WTC11 (cell line): ENCODE measurements around the gene CNBP. TPM values are rescaled to one million over a fixed set of nuclear protein-coding genes. Genes with fewer than 3 reads are reported as not detected.

ENCODE experiments used
- ATAC-seq: fragments of 200-7000 bp; cut with Tn5 transposase; 2 replicates; pipeline ENCODE4 v1.10.0; 2021; ENCODE audit warnings: mild to moderate bottlenecking, moderate library complexity
- CTCF ChIA-PET: fragments of 300-600 bp; sonication (Branson Sonifier 250); formaldehyde crosslinking; loops from one replicate; lab custom pipeline; 2021; ENCODE audit warnings: antibody characterized with exemption; lab: Charles Lee
- POLR2A ChIA-PET: fragments of 350-600 bp; sonication (Branson Sonifier 250); formaldehyde crosslinking; loops from one replicate; lab custom pipeline; 2021; ENCODE audit warnings: antibody characterized with exemption; lab: Charles Lee
- DNase-seq: peaks from one replicate; pipeline ENCODE4 v3.0.0; 2021; ENCODE audit warnings: low spot score
- H3K27ac Mint-ChIP-seq: 2 replicates; pipeline ENCODE4 v1.8.0; 2021; ENCODE audit warnings: mixed read lengths
- H3K27me3 Mint-ChIP-seq: 2 replicates; pipeline ENCODE4 v1.8.0; 2021; ENCODE audit warnings: low read depth, mild to moderate bottlenecking, moderate library complexity, mixed read lengths
- H3K36me3 Mint-ChIP-seq: 2 replicates; pipeline ENCODE4 v1.8.0; 2021; ENCODE audit warnings: mixed read lengths
- H3K4me1 Mint-ChIP-seq: 2 replicates; pipeline ENCODE4 v1.8.0; 2022; ENCODE audit warnings: mixed read lengths
- H3K4me3 Mint-ChIP-seq: 2 replicates; pipeline ENCODE4 v1.8.0; 2021; ENCODE audit warnings: mild to moderate bottlenecking, moderate library complexity, mixed read lengths
- H3K9me3 Mint-ChIP-seq: 2 replicates; pipeline ENCODE4 v1.8.0; 2021; ENCODE audit warnings: mixed read lengths
- ARID4B ChIP-seq: sonication (generic); formaldehyde crosslinking; IDR thresholded peaks from 2 replicates; pipeline ENCODE4 v1.8.0; 2023; ENCODE audit warnings: missing genetic modification reagents, mild to moderate bottlenecking, borderline replicate concordance
- ATF3 ChIP-seq: sonication (generic); formaldehyde crosslinking; conservative IDR thresholded peaks from 2 replicates; pipeline ENCODE4 v1.8.1; 2022; ENCODE audit warnings: mild to moderate bottlenecking, missing genetic modification reagents
- CREM ChIP-seq: sonication (generic); formaldehyde crosslinking; IDR thresholded peaks from 2 replicates; pipeline ENCODE4 v1.8.1; 2022; ENCODE audit warnings: mild to moderate bottlenecking, missing genetic modification reagents, moderate library complexity
- E2F4 ChIP-seq: sonication (generic); formaldehyde crosslinking; IDR thresholded peaks from 2 replicates; pipeline ENCODE4 v1.8.1; 2022; ENCODE audit warnings: low read depth, mild to moderate bottlenecking, moderate library complexity, missing genetic modification reagents, borderline replicate concordance
- E2F5 ChIP-seq: sonication (generic); formaldehyde crosslinking; IDR thresholded peaks from 2 replicates; pipeline ENCODE4 v1.8.1; 2022; ENCODE audit warnings: mild to moderate bottlenecking, moderate library complexity, missing genetic modification reagents
- ELF4 ChIP-seq: sonication (generic); formaldehyde crosslinking; IDR thresholded peaks from 2 replicates; pipeline ENCODE4 v1.8.1; 2022; ENCODE audit warnings: low read depth, mild to moderate bottlenecking, moderate library complexity, missing genetic modification reagents
- FOXP1 ChIP-seq: sonication (generic); formaldehyde crosslinking; IDR thresholded peaks from 2 replicates; pipeline ENCODE4 v1.8.0; 2022; ENCODE audit warnings: missing genetic modification reagents, mild to moderate bottlenecking, moderate library complexity, borderline replicate concordance
- GABPB1 ChIP-seq: sonication (generic); formaldehyde crosslinking; IDR thresholded peaks from 2 replicates; pipeline ENCODE4 v1.8.1; 2023; ENCODE audit warnings: mild to moderate bottlenecking, missing genetic modification reagents
- SP1 ChIP-seq: sonication (generic); formaldehyde crosslinking; conservative IDR thresholded peaks from 2 replicates; pipeline ENCODE4 v1.8.1; 2022; ENCODE audit warnings: missing genetic modification reagents
- TP53 ChIP-seq: sonication (generic); formaldehyde crosslinking; IDR thresholded peaks from 2 replicates; pipeline ENCODE4 v1.8.1; 2023; ENCODE audit warnings: mild to moderate bottlenecking, missing genetic modification reagents
- USF1 ChIP-seq: sonication (generic); formaldehyde crosslinking; IDR thresholded peaks from 2 replicates; pipeline ENCODE4 v1.8.0; 2022; ENCODE audit warnings: mild to moderate bottlenecking, missing genetic modification reagents
- ZBTB43 ChIP-seq: sonication (generic); formaldehyde crosslinking; IDR thresholded peaks from 2 replicates; pipeline ENCODE4 v1.8.1; 2023; ENCODE audit warnings: mild to moderate bottlenecking, missing genetic modification reagents
- ZNF219 ChIP-seq: sonication (generic); formaldehyde crosslinking; IDR thresholded peaks from 2 replicates; pipeline ENCODE4 v1.8.0; 2023; ENCODE audit warnings: missing genetic modification reagents, mild to moderate bottlenecking, borderline replicate concordance
- ZNF423 ChIP-seq: fragments of 250-450 bp; sonication (Bioruptor Pico); IDR thresholded peaks from 2 replicates; pipeline ENCODE4 v2.1.2; 2022; ENCODE audit warnings: mild to moderate bottlenecking, moderate library complexity
- total RNA-seq: library from RNA; stranded (reverse); gene quantifications from 3 replicates; pipeline ENCODE4 v1.2.3, GENCODE V29; 2021

The CNBP gene
- total RNA-seq, 1 experiment from 2014 or later = 329 TPM

GRCh38 chr3:129121792-129122411 is 61.8 kb downstream of the CNBP start, which contains the start of gene RAB43:
Gene RAB43 (minus strand): TSS chr3:129121804. CDS start chr3:129121489, 315 bp downstream.
- H3K36me3 Mint-ChIP-seq = no peaks in the 10 kb centered on the region
- peak within 1 kb of the TSS; percentile 83 for H3K4me3 Mint-ChIP-seq
- ChIA-PET POLR2A (interaction anchor here (0.6 to 2.0 kb wide), 15 partner anchors 9 to 772 kb away, joined by 3 to 17 read pairs (median 4); partner anchors contain the start of genes CFAP92, COPG1 and TMCC1), CTCF (interaction anchor here (0.6 to 5.5 kb wide), 16 partner anchors 11 to 220 kb away, joined by 3 to 54 read pairs (median 6); partner anchors contain the start of genes CFAP92 and COPG1)
- DNase-seq (peak; percentile 99), ATAC-seq (peak; percentile 91)
- no peak for TF ChIP-seq ARID4B (CRISPR knock-in tag)
- no peak for TF ChIP-seq E2F5 (CRISPR knock-in tag)
- TF ChIP-seq SP1 (CRISPR knock-in tag) = 0 out of 2 replicates have a peak, but pooled peaks have one; percentile 58
- no peak for TF ChIP-seq ATF3 (CRISPR knock-in tag)
- TF ChIP-seq TP53 (CRISPR knock-in tag) = no peak
- no peak for TF ChIP-seq ZNF423 (CRISPR knock-in tag)
- no peak for TF ChIP-seq ZNF219 (CRISPR knock-in tag)
- no peak for TF ChIP-seq CREM (CRISPR knock-in tag)
- peaks cover 4% of the 10 kb centered on the region; the same call in 1 of the 2 replicates for H3K27me3 Mint-ChIP-seq
- H3K4me1 Mint-ChIP-seq = peaks cover 45% of the 10 kb centered on the region
- H3K9me3 Mint-ChIP-seq = no peaks in the 10 kb centered on the region
- peak within 1 kb of the TSS; percentile 99 for H3K27ac Mint-ChIP-seq

GRCh38 chr3:129121016-129121791 is 62.5 kb downstream of the CNBP start:
- H3K27me3 Mint-ChIP-seq = peaks cover 4% of the 10 kb centered on the region; the same call in 1 of the 2 replicates
- H3K4me1 Mint-ChIP-seq = peaks cover 51% of the 10 kb centered on the region
- TF ChIP-seq CREM (CRISPR knock-in tag) (no peak), FOXP1 (CRISPR knock-in tag) (no peak), ELF4 (no peak), GABPB1 (CRISPR knock-in tag) (0 out of 2 replicates have a peak, but pooled peaks have one; percentile 18), ZBTB43 (CRISPR knock-in tag) (no peak), E2F4 (CRISPR knock-in tag) (no peak), ZNF219 (CRISPR knock-in tag) (no peak), USF1 (CRISPR knock-in tag) (no peak)
- H3K9me3 Mint-ChIP-seq = no peaks in the 10 kb centered on the region
- H3K36me3 Mint-ChIP-seq = no peaks in the 10 kb centered on the region
- CTCF ChIA-PET = interaction anchor here (0.6 to 5.5 kb wide), 16 partner anchors 12 to 242 kb away, joined by 3 to 54 read pairs (median 6); partner anchors contain the start of genes CFAP92 and COPG1
- H3K4me3 Mint-ChIP-seq = peak overlapping the region; percentile 83
- POLR2A ChIA-PET = interaction anchor here (0.6 to 2.0 kb wide), 16 partner anchors 8 to 773 kb away, joined by 3 to 17 read pairs (median 4); partner anchors contain the start of genes CFAP92, COPG1 and TMCC1
- H3K27ac Mint-ChIP-seq = peak overlapping the region; percentile 92
- no peak for ATAC-seq
- DNase-seq = peak; percentile 25
